SK-N-SH treated with all-trans-retinoic acid at 6 μM for 48 hours (cell line): ENCODE results near the gene LRRC53.

ENCODE experiments used
- ATAC-seq: fragments of 200-7000 bp; cut with Tn5 transposase; 3 replicates; pipeline ENCODE4 v1.9.1; 2020; ENCODE audit warnings: mild to moderate bottlenecking, moderate library complexity
- ARNTL ChIP-seq: fragments of 450-650 bp; formaldehyde crosslinking; IDR thresholded peaks from 2 replicates; pipeline ENCODE4 v1.5.0; 2020; ENCODE audit warnings: low read depth, mild to moderate bottlenecking, moderate library complexity, borderline replicate concordance
- BACH2 ChIP-seq: fragments of 250-450 bp; sonication (Bioruptor Pico); IDR thresholded peaks from 2 replicates; pipeline ENCODE4 v1.9.0; 2021; ENCODE audit warnings: mild to moderate bottlenecking, borderline replicate concordance
- CREB5 ChIP-seq: fragments of 250-450 bp; sonication (Bioruptor Pico); IDR thresholded peaks from 2 replicates; pipeline ENCODE4 v1.5.1; 2020; ENCODE audit warnings: low read depth, mild to moderate bottlenecking, moderate library complexity
- ESRRG ChIP-seq: fragments of 250-450 bp; sonication (Bioruptor Pico); IDR thresholded peaks from 2 replicates; pipeline ENCODE4 v1.6.1; 2021; ENCODE audit warnings: mild to moderate bottlenecking
- GLIS3 ChIP-seq: fragments of 250-450 bp; sonication (Bioruptor Pico); IDR thresholded peaks from 2 replicates; pipeline ENCODE4 v1.5.0; 2020; ENCODE audit warnings: mild to moderate bottlenecking, moderate library complexity
- ISL1 ChIP-seq: fragments of 250-450 bp; sonication (Bioruptor Pico); IDR thresholded peaks from 2 replicates; pipeline ENCODE4 v2.1.2; 2022; ENCODE audit warnings: mild to moderate bottlenecking, moderate library complexity
- OSR1 ChIP-seq: fragments of 250-450 bp; sonication (Bioruptor Pico); IDR thresholded peaks from 2 replicates; pipeline ENCODE4 v1.8.0; 2022; ENCODE audit warnings: moderate library complexity, mild to moderate bottlenecking, inconsistent platforms
- POU6F1 ChIP-seq: fragments of 250-450 bp; sonication (Bioruptor Pico); IDR thresholded peaks from 2 replicates; pipeline ENCODE4 v1.8.0; 2021; ENCODE audit warnings: low read depth, mild to moderate bottlenecking, moderate library complexity, borderline replicate concordance
- PPARA ChIP-seq: fragments of 250-450 bp; sonication (Bioruptor Pico); IDR thresholded peaks from 2 replicates; pipeline ENCODE4 v1.5.0; 2020; ENCODE audit warnings: mild to moderate bottlenecking, borderline replicate concordance
- RARB ChIP-seq: fragments of 250-450 bp; sonication (Bioruptor Pico); IDR thresholded peaks from 2 replicates; pipeline ENCODE4 v1.8.0; 2021; ENCODE audit warnings: mild to moderate bottlenecking, moderate library complexity
- SNAI2 ChIP-seq: fragments of 250-450 bp; sonication (Bioruptor Pico); IDR thresholded peaks from 2 replicates; pipeline ENCODE4 v1.5.0; 2020; ENCODE audit warnings: mild to moderate bottlenecking, moderate library complexity
- TCF4 ChIP-seq: fragments of 250-450 bp; sonication (Bioruptor Pico); IDR thresholded peaks from 2 replicates; pipeline ENCODE4 v1.8.0; 2021; ENCODE audit warnings: mild to moderate bottlenecking, moderate library complexity, borderline replicate concordance
- TOX ChIP-seq: fragments of 250-450 bp; sonication (Bioruptor Pico); IDR thresholded peaks from 2 replicates; pipeline ENCODE4 v1.8.0; 2021; ENCODE audit warnings: mild to moderate bottlenecking, moderate library complexity, borderline replicate concordance
- ZC3H10 ChIP-seq: fragments of 250-450 bp; sonication (Bioruptor Pico); IDR thresholded peaks from 2 replicates; pipeline ENCODE4 v1.5.1; 2021; ENCODE audit warnings: mild to moderate bottlenecking, moderate library complexity
- ZFP3 ChIP-seq: fragments of 250-450 bp; sonication (Bioruptor Pico); IDR thresholded peaks from 2 replicates; pipeline ENCODE4 v1.5.0; 2020; ENCODE audit warnings: mild to moderate bottlenecking, moderate library complexity
- ZFP30 ChIP-seq: fragments of 450-650 bp; formaldehyde crosslinking; IDR thresholded peaks from 2 replicates; pipeline ENCODE4 v1.5.0; 2022; ENCODE audit warnings: mild to moderate bottlenecking, moderate library complexity
- ZNF565 ChIP-seq: fragments of 450-650 bp; formaldehyde crosslinking; conservative IDR thresholded peaks from 2 replicates; pipeline ENCODE4 v1.5.0; 2020; ENCODE audit warnings: low read depth, mild to moderate bottlenecking, moderate library complexity
- ZNF70 ChIP-seq: fragments of 450-650 bp; formaldehyde crosslinking; IDR thresholded peaks from 2 replicates; pipeline ENCODE4 v1.5.0; 2020; ENCODE audit warnings: mild to moderate bottlenecking, moderate library complexity
- ZNF8 ChIP-seq: fragments of 450-650 bp; formaldehyde crosslinking; IDR thresholded peaks from 2 replicates; pipeline ENCODE4 v1.5.0; 2020; ENCODE audit warnings: mild to moderate bottlenecking, moderate library complexity
- TF ChIP-seq, protein P1 (sequence below): fragments of 250-450 bp; sonication (Bioruptor Pico); IDR thresholded peaks from 2 replicates; pipeline ENCODE4 v1.5.1; 2021; ENCODE audit warnings: mild to moderate bottlenecking, moderate library complexity
- TF ChIP-seq, protein P2 (sequence below): fragments of 250-450 bp; sonication (Bioruptor Pico); IDR thresholded peaks from 2 replicates; pipeline ENCODE4 v1.8.0; 2020; ENCODE audit warnings: mild to moderate bottlenecking, moderate library complexity, borderline replicate concordance
- TF ChIP-seq, protein P3 (sequence below): fragments of 250-450 bp; sonication (Bioruptor Pico); IDR thresholded peaks from 2 replicates; pipeline ENCODE4 v1.5.0; 2020; ENCODE audit warnings: mild to moderate bottlenecking, moderate library complexity

LRRC53 gene

DNA sequence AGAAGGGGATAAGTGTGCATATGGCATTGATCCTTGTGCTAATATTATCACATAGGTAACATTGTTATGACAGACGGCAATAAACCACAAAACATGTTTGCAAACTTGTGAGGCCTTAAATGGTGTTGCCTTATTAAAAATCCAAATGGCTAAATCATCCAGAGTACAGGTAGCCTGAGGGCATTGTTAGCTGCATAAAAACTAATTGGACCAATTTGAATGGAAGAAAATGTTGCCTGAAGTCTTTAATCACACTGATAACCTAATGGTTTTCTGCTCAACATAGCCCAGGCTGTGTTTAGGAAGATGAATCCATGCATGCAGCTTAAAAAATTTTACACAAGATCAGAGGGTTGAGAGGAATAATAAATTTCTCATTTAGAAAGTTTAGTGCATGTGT lies 19.4 kb upstream of the LRRC53 start:
- ATAC-seq = no peak
- no peak for TF ChIP-seq BACH2 (CRISPR knock-in tag)
- TF ChIP-seq, protein P1, sequence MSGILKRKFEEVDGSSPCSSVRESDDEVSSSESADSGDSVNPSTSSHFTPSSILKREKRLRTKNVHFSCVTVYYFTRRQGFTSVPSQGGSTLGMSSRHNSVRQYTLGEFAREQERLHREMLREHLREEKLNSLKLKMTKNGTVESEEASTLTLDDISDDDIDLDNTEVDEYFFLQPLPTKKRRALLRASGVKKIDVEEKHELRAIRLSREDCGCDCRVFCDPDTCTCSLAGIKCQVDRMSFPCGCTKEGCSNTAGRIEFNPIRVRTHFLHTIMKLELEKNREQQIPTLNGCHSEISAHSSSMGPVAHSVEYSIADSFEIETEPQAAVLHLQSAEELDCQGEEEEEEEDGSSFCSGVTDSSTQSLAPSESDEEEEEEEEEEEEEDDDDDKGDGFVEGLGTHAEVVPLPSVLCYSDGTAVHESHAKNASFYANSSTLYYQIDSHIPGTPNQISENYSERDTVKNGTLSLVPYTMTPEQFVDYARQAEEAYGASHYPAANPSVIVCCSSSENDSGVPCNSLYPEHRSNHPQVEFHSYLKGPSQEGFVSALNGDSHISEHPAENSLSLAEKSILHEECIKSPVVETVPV (CRISPR knock-in tag) = no peak
- no peak for TF ChIP-seq CREB5 (CRISPR knock-in tag)
- no peak for TF ChIP-seq SNAI2 (CRISPR knock-in tag)
- no peak for TF ChIP-seq TOX
- TF ChIP-seq ZC3H10 (CRISPR knock-in tag) = no peak
- no peak for TF ChIP-seq ZNF8
- TF ChIP-seq ZFP3 (CRISPR knock-in tag) = no peak
- TF ChIP-seq RARB (CRISPR knock-in tag) = no peak
- no peak for TF ChIP-seq ZNF70

GRCh38 chr1:74530892-74531291 lies 18.5 kb upstream of the LRRC53 start:
- TF ChIP-seq ARNTL (CRISPR knock-in tag) (no peak), CREB5 (CRISPR knock-in tag) (no peak), PPARA (no peak), OSR1 (CRISPR knock-in tag) (no peak), TOX (no peak), TCF4 (CRISPR knock-in tag) (no peak), ZFP3 (CRISPR knock-in tag) (no peak), ESRRG (CRISPR knock-in tag) (no peak), GLIS3 (CRISPR knock-in tag) (no peak), POU6F1 (CRISPR knock-in tag) (no peak), ISL1 (CRISPR knock-in tag) (no peak), BACH2 (CRISPR knock-in tag) (no peak), ZC3H10 (CRISPR knock-in tag) (no peak), ZNF70 (no peak)
- TF ChIP-seq, protein P2, sequence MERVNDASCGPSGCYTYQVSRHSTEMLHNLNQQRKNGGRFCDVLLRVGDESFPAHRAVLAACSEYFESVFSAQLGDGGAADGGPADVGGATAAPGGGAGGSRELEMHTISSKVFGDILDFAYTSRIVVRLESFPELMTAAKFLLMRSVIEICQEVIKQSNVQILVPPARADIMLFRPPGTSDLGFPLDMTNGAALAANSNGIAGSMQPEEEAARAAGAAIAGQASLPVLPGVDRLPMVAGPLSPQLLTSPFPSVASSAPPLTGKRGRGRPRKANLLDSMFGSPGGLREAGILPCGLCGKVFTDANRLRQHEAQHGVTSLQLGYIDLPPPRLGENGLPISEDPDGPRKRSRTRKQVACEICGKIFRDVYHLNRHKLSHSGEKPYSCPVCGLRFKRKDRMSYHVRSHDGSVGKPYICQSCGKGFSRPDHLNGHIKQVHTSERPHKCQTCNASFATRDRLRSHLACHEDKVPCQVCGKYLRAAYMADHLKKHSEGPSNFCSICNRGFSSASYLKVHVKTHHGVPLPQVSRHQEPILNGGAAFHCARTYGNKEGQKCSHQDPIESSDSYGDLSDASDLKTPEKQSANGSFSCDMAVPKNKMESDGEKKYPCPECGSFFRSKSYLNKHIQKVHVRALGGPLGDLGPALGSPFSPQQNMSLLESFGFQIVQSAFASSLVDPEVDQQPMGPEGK = no peak
- TF ChIP-seq, all 23 proteins: peak for 0
- no peak for ATAC-seq

DNA sequence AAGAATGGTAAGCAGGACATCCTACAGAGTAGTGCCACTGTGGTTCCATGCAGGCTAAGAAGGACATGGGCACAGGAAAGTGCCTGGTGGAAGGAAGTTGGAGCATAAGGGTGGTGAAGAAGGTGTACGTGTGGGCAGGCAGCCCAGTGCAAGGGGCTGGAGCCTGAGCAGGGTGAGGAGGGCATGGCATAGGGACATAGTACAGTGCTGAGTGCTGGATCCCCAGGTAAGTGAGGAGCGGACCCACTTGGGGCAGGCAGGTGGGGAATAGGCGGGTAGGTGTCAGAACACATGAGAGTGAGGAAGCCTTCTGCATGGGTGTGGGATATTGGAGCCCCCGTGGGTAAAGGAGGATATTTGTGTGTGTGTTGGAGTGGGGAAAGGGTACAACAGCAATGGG lies 15.7 kb upstream of the LRRC53 start:
- ATAC-seq = no peak
- TF ChIP-seq, protein P2 = no peak
- no peak for TF ChIP-seq ZFP30
- no peak for TF ChIP-seq ARNTL (CRISPR knock-in tag)
- TF ChIP-seq ZC3H10 (CRISPR knock-in tag) = no peak
- TF ChIP-seq ZNF70 = no peak
- TF ChIP-seq ZNF565 = no peak
- TF ChIP-seq ZNF8 = no peak
- TF ChIP-seq ZFP3 (CRISPR knock-in tag) = no peak
- no peak for TF ChIP-seq RARB (CRISPR knock-in tag)
- no peak for TF ChIP-seq GLIS3 (CRISPR knock-in tag)
- no peak for TF ChIP-seq TOX
- no peak for TF ChIP-seq POU6F1 (CRISPR knock-in tag)
- TF ChIP-seq, protein P3, sequence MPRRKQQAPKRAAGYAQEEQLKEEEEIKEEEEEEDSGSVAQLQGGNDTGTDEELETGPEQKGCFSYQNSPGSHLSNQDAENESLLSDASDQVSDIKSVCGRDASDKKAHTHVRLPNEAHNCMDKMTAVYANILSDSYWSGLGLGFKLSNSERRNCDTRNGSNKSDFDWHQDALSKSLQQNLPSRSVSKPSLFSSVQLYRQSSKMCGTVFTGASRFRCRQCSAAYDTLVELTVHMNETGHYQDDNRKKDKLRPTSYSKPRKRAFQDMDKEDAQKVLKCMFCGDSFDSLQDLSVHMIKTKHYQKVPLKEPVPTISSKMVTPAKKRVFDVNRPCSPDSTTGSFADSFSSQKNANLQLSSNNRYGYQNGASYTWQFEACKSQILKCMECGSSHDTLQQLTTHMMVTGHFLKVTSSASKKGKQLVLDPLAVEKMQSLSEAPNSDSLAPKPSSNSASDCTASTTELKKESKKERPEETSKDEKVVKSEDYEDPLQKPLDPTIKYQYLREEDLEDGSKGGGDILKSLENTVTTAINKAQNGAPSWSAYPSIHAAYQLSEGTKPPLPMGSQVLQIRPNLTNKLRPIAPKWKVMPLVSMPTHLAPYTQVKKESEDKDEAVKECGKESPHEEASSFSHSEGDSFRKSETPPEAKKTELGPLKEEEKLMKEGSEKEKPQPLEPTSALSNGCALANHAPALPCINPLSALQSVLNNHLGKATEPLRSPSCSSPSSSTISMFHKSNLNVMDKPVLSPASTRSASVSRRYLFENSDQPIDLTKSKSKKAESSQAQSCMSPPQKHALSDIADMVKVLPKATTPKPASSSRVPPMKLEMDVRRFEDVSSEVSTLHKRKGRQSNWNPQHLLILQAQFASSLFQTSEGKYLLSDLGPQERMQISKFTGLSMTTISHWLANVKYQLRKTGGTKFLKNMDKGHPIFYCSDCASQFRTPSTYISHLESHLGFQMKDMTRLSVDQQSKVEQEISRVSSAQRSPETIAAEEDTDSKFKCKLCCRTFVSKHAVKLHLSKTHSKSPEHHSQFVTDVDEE (CRISPR knock-in tag) = no peak
- TF ChIP-seq PPARA = no peak
